Right renal cortex interstitium (tissue), 3 donors: ENCODE measurements around the gene CPNE4. TPM values are rescaled to one million over a fixed set of nuclear protein-coding genes. Genes with fewer than 3 reads are reported as not detected.
"Not testable (repeated sequence)": the region's sequence is repeated elsewhere in the genome, so short reads cannot be mapped to it uniquely, and the experiment has no call there.

Source experiments
- DNase-seq, 3 donors: peaks; one replicate each; pipeline ENCODE4 v3.0.0-alpha.2; 2013; ENCODE audit warnings: low read depth in 3 of 3, low spot score in 2 of 3
- polyA plus RNA-seq, 3 donors: library from polyadenylated mRNA; unstranded; fragments of 120-200 nt; gene quantifications; one replicate each; pipeline ENCODE4 v1.2.1, GENCODE V29; 2013; ENCODE audit not compliant: insufficient read length in 3 of 3

The CPNE4 gene
- under 1 TPM; 0.19 to 0.42 (median 0.28) TPM for polyA plus RNA-seq

- DNase-seq: peak; percentile 65 to 75 (median 70)
These were observed at the start of gene CPNE4 for GRCh38 chr3:132034486-132035464. Gene CPNE4 (minus strand): TSS chr3:132035014.

GRCh38 chr3:132083583-132084279, 48.9 kb upstream of the CPNE4 start:
- DNase-seq: no peak

DNA sequence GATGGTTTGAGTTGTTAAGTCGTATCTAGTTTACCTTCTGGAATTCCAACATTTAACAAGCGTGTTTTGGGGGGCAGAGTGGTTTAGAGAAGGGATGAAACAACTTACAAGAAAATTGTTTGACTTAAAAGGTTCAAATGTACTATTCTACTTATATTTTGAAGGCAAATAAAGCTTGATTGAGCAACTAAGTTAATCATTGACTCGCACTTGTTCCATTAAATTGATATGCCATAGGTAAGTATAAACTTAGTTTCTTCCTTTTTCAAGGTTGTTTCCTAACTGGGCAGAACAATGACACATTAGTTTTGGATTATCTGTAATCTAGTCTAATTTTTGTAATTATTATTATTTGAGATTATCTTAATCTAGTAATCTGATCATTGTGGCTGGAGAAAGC, 48.3 kb upstream of the CPNE4 start:
- DNase-seq: no peak

DNA sequence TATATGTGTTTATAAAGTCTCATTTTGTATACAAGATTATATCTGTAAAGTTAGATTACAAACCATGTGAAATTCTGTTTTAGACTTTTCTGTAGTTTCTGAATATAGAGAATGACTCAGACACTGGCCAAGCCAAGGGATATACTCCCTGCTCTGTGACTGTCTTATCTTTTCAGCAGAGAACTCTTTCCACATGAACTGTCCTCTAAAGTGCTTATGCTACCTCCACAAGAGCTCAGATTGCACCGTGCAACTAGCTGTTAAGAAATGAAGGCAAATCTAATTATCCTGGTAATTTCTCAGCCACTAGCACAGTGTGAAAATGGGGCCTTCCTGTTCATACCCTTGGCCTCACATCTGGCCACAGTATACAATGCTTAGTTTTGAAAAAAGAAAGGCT, 44.3 kb upstream of the CPNE4 start:
- DNase-seq: no peak

- DNase-seq: no peak
These were observed 39.0 kb upstream of the CPNE4 start for GRCh38 chr3:132073771-132074170.

- DNase-seq: no peak
These were observed 36.2 kb upstream of the CPNE4 start for GRCh38 chr3:132071043-132071442.

GRCh38 chr3:132064114-132064513, 29.3 kb upstream of the CPNE4 start:
- DNase-seq: no peak

DNA sequence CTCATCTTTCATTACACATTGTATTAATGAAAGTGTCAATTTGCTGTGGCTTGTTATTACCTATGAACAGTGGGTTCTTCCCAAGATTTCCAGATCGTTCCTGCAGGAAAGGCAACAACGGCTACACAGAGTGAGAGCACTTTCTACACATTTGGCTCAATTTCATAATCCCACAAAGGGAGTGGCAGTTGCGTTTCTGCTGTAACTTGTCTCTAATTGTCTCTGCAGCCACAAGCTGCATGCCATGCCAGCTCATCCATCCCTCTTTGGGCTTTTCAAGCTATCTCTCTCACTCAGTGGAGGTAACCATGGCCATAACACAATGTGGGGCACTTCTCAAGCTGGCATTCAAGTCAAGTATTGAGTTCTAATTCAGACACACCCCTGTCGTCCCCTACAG, 27.7 kb upstream of the CPNE4 start:
- no peak for DNase-seq

GRCh38 chr3:132055872-132056271, 21.1 kb upstream of the CPNE4 start:
- no peak for DNase-seq

- no peak for DNase-seq
These were observed 12.4 kb upstream of the CPNE4 start for GRCh38 chr3:132047209-132047608.

DNA sequence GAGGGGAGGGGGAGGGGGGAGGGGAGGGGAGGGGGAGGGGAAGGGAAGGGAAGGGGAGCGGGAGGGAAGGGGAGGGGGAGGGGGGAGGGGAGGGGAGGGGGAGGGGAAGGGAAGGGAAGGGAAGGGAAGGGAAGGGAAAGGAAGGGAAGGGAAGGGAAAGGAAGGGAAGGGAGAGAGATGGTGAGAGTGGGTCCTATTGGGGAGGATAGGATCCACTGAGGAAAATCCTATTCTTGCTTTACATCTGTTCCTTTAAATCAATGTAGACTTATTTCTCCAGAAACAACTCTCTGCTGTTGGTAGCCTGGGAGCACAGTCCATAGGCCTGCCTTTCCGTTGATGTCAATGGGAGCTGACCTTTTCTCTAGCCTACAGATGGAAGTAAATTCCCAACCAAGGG, 10.1 kb upstream of the CPNE4 start:
- not testable (repeated sequence) for DNase-seq

GRCh38 chr3:132042681-132043080, 7.9 kb upstream of the CPNE4 start:
- no peak for DNase-seq

DNA sequence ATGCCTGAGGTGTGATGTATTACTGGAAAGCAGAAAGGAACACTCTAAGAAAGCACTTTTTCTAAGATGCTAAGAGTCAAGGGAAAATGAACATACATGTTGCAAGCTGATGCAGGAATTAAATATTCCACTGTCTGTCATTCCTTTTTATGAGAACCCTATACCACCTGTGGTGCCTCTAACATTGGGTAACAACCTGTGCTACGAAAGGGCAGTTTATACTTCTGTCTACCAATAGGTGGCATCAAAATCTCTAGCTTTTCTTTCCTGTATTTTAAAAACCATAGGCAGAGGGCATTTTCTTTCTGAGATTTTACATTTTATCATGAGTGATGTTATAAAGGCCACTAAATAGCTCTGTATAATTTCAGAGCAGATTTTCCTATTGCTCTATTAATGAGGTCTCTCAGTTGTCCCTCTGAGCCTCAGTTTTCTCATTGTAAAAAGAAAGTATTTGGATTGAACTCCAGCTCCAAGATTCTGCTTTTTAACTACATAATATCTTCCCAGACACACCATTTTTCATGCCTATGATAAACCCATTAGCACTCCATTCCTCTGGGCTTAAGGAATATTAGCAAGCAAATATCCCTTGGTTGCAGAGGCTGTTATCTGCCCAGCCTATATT, 3.5 kb upstream of the CPNE4 start:
- no peak for DNase-seq

- no peak for DNase-seq
These were observed 2.8 kb upstream of the CPNE4 start for GRCh38 chr3:132037581-132037980.

GRCh38 chr3:132037056-132037455, 2.2 kb upstream of the CPNE4 start:
- DNase-seq: no peak

GRCh38 chr3:132034097-132034485, 723 bp downstream of the CPNE4 start:
- DNase-seq: no peak

DNA sequence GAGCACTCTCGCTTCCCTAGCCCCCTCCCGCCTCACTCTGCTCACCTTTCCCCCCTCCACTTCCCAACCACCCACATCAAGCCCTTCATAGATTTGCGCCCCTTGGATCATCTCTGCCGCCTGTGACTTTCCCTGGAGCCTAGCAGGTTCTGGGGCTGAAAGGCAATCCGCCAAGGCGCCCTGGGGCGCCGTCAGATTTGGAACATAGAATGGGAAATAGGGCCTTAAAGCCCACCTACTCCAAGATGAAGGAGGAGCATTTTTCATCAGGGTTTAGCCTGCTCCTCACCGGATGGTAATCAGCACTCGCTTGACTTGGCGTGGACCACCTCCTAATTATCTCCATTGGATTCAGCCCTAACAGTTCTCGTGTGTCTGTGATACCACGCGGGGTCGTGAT, 1.3 kb downstream of the CPNE4 start:
- no peak for DNase-seq

DNA sequence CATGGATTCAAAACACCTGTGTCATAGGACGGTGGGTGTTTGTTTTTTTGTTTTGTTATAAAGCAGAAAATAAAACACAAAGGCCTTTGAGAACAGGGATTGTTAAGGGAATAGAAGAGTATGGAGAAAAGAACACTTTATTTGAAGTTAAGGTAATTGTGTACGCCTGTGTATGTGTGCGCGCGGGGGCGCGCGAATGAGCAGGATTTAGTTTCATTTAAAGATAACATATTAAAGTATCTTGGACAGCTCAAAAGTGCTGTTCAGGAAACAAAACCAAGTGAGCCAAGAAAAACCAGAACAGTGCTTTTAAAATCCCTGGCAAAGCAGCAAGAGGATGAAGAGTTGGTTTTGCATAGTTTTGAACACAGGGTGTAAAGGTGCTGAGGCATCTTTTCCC, 1.9 kb downstream of the CPNE4 start:
- no peak for DNase-seq

GRCh38 chr3:132029182-132029902, 5.5 kb downstream of the CPNE4 start:
- peak; percentile 52 to 63 (median 54) for DNase-seq

DNA sequence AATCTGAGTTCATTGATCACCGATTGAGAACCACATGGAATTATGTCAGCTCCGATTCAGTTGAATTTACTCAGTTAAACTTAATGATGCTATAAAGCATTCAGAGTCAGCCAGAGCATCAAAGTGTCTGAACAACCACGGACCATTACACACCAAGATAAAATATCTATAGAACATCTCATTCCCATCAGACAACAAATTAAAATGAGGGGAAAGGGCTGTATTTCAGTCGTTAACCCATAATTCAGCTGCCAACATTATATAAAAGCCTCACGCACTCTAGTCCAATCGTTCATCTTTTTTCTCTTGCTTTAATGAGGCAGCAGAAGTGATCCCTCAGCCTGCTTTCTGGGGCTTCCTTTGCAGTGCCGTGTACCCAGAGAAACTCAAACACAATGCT, 11.9 kb downstream of the CPNE4 start:
- no peak for DNase-seq

DNA sequence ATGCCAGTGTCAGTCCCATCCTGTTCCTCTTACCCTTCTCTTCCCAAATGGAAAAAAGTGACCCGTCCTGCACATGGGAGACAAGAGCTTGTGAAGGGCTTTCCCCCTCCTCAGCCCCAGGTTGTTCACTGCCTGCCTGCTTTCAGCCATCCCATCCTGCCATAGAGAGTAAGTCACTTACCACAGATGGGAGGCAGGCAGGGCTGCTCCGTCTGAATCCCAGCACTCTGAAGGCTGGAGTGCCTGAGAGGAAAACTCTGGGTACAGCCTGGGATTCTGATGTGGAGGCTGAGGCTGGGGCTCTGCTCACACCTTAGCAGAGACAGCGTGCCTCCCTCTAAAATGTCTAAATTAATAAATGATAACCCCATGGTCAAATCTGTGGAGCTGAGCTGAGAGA, 14.8 kb downstream of the CPNE4 start:
- DNase-seq: no peak
